Measurements from ENCODE around the gene RAB11FIP4. TPM values are rescaled to one million over a fixed set of nuclear protein-coding genes. Genes with fewer than 3 reads are reported as not detected.
A peak's percentile ranks its signal among the peaks of the same experiment; 100 is the strongest.

The RAB11FIP4 gene
- total and polyA plus RNA-seq, 2 of the 13 experiments (the other 11 are each of a cell fraction or from before 2014, with no cell fraction given): 28.0 to 89.3 TPM

GRCh38 chr17:31424944-31425281, 33.4 kb downstream of the RAB11FIP4 start:
- POLR2A ChIA-PET: interaction anchor here (0.9 to 1.5 kb wide), 4 partner anchors 8 to 74 kb away, joined by 3 to 6 read pairs (median 4); no protein-coding TSS in a partner anchor
- H3K9me3 ChIP-seq (ENCODE audit: low read length): no peaks in the 10 kb centered on the region
- no peaks in the 10 kb centered on the region for H3K36me3 ChIP-seq (replicated peaks in 1 of 2; ENCODE audit: control insufficient read depth in 1 of 2, insufficient read depth in 2 of 2, low read length in 2 of 2)
- intact Hi-C loops (cut with micrococcal nuclease; ENCODE audit: unreplicated experiment): no loop called here
- peaks cover 0 to 8% of the 10 kb centered on the region in 2 experiments; a peak in 3 of 5 replicates for H3K27me3 ChIP-seq (ENCODE audit: control insufficient read depth in 1 of 2, insufficient read depth in 2 of 2, low read length in 2 of 2)
- no peaks in the 10 kb centered on the region for H3K79me2 ChIP-seq (ENCODE audit: insufficient read depth, low read length)
- H3K4me3 ChIP-seq (replicated peaks in 1 of 3; ENCODE audit: insufficient read depth in 1 of 3, low read depth in 2 of 3, low read length in 3 of 3): no peak overlapping the region
- ATAC-seq: no peak
- CTCF ChIA-PET (ENCODE audit: low intra/inter-chr PET ratio, low total read pairs): no interaction called here
- WGBS (ENCODE audit: low lambda C conversion rate): 29% methylated on average over 5 of the region's 5 CpGs
- H3K9ac ChIP-seq (ENCODE audit: insufficient read depth, low read depth, low read length): no peak overlapping the region
- in situ Hi-C loops (cut with HindIII; ENCODE audit: extremely low pct_ligation_motif_present, low pct_unique_long_range_greater_than_20kb): no loop called here
- peak overlapping the region; percentile 68 for H3K4me2 ChIP-seq (ENCODE audit: low read depth, low read length)
- no peak for FAIRE-seq
- peaks cover 31% of the 10 kb centered on the region for H3K4me1 ChIP-seq (ENCODE audit: insufficient read depth, low read length)
- no TSS peak for BruUV-seq (replicated peaks)
- H2AFZ ChIP-seq (ENCODE audit: low read length): no peak overlapping the region
- TF ChIP-seq GFI1 (CRISPR knock-in tag; IDR thresholded peaks at IDR 0.05; ENCODE audit: borderline replicate concordance) (no peak), RNF219 (CRISPR knock-in tag; IDR thresholded peaks at IDR 0.05) (no peak), NR2C2 (CRISPR knock-in tag; IDR thresholded peaks at IDR 0.05; ENCODE audit: borderline replicate concordance) (no peak), PCBP1 (IDR thresholded peaks at IDR 0.05; ENCODE audit: borderline replicate concordance, low read depth, low read length) (no peak), ZNF629 (CRISPR knock-in tag; conservative IDR thresholded peaks at IDR 0.05) (peak; percentile 68)
- no peak for DNase-seq (ENCODE audit: low spot score)
- no peak overlapping the region for H3K27ac ChIP-seq (ENCODE audit: extremely low read length, insufficient read depth, low read length)
- no peaks in the 10 kb centered on the region for H4K20me1 ChIP-seq (ENCODE audit: insufficient read depth, low read length)

Measured in HepG2 (cell line).